Activated naive CD4-positive, alpha-beta T cell treated with anti-CD3 and anti-CD28 coated beads, Interleukin-2, amount 50 U/mL, for 72 hours (primary cell): ENCODE data around the gene SHTN1. TPM values are rescaled to one million over a fixed set of nuclear protein-coding genes. Genes with fewer than 3 reads are reported as not detected.

Experiments
- ATAC-seq, 2 donors: fragments of 150-1000 bp; cut with Tn5 transposase; 2 replicates each; pipeline ENCODE4 v1.10.0; 2021; ENCODE audit warnings: mild to moderate bottlenecking in 2 of 2, moderate library complexity in 2 of 2
- DNase-seq, 2 donors: peaks; one replicate each; pipeline ENCODE4 v3.0.0; 2021 to 2022; ENCODE audit warnings: low spot score in 2 of 2
- H3K27ac Mint-ChIP-seq, 2 donors: one replicate each; pipeline ENCODE4 v1.8.0; 2022; ENCODE audit warnings: mild to moderate bottlenecking in 2 of 2, mixed read lengths in 2 of 2
- H3K36me3 Mint-ChIP-seq, 2 donors: one replicate each; pipeline ENCODE4 v1.8.0; 2022; ENCODE audit warnings: mixed read lengths in 2 of 2
- H3K9me3 Mint-ChIP-seq, 2 donors: one replicate each; pipeline ENCODE4 v1.8.0; 2022; ENCODE audit warnings: mixed read lengths in 2 of 2
- total RNA-seq, 2 donors: library from RNA; stranded (reverse); gene quantifications; one replicate each; pipeline ENCODE4 v1.2.3, GENCODE V29; 2022

SHTN1 gene
- total RNA-seq, 2 donors from 2014 or later, result 0.39 TPM; not detected in 1

DNA sequence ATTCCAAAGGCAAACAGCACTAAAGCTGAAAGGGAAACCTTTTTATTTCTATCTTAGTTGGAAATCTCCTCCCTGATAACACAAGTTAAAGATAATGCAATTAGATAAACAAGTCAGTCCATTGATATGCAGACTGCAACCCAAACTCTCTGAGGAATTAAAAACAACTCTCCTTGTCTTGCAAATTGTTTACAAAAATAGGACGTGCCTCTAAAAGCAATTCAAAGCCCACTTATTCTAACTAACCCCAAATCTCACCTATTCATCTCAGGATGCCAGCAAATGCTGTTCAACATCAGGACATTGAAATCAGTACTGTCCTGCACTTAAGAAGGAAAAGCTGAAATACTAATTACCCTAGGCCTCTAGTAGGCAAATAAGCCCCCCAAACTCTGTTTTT, 12.8 kb downstream of the SHTN1 start:
- DNase-seq (no peak), ATAC-seq (no peak)
- H3K27ac Mint-ChIP-seq, result no peak overlapping the region
- H3K9me3 Mint-ChIP-seq, result no peaks in the 10 kb centered on the region
- H3K36me3 Mint-ChIP-seq, result no peaks in the 10 kb centered on the region

DNA sequence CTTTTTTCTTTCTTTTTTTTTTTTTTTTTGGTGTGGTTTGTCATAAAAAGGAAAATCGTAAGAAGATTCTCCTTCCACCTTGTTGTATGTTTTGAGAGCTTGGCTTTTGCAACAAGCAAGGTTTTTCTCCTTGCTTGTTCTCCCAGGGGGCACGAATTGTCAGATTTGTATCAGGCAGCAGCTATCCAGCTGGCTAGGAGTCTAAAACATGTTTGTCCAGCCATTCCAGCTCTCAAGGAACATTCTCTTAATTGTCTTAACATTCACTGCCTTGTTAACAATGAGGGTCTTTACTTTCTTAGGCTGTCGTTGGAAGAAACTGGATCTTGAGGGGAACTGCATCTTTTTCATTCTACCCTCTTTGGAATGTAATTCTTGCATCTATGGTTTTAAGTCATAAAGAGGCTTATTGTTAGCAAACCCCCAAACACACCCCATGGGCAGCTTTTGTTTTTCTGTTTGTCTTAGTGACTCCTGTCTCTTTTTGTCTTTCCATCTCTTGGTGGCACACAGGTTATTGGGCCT, 14.6 kb downstream of the SHTN1 start:
- H3K9me3 Mint-ChIP-seq, result no peaks in the 10 kb centered on the region
- no peak overlapping the region for H3K27ac Mint-ChIP-seq

DNA sequence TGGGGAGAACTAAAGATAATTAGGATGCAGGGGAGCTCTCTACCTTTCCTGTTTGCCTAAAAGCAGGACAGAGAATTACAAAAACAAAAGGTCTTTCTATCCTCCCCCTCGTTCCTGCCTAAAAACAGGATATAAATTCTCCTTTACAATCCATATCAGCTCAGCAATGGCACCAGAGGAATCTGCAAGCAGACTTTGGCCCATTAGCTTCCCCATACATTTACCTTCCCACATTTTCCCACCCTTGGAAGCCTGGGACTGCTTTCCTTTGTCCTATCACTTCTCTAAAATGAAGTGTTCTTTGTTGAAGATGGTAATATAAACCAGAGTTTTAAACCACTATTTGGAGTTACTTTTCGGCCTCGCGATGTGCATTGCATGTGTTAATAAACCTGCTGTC, 15.5 kb downstream of the SHTN1 start:
- no peak overlapping the region for H3K27ac Mint-ChIP-seq
- no peak for DNase-seq
- ATAC-seq, result no peak
- no peaks in the 10 kb centered on the region for H3K36me3 Mint-ChIP-seq
- H3K9me3 Mint-ChIP-seq, result peaks cover 0 to 5% of the 10 kb centered on the region in 2 donors

More for the DNA sequence above, 14.6 kb downstream of the SHTN1 start:
- H3K36me3 Mint-ChIP-seq, result no peaks in the 10 kb centered on the region
- DNase-seq (no peak), ATAC-seq (no peak)

DNA sequence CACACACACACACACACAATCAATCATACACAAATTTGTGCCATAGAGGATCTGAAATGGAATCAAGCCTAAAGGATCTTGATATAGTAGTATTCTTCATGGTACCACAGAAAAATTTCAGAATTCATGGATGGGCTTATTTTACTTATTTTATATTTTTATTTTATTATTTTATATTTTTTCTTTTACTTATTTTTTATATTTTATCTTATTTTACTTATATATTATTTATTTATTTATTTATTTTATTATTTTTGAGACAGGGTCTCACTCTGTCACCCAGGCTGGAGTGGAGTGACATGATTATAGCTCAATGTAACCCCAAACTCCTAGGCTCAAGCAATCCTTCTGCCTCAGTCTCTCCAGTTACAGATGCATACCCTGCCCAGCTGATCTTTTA, 16.7 kb downstream of the SHTN1 start:
- Mint-ChIP-seq H3K36me3 (no peaks in the 10 kb centered on the region), H3K27ac (no peak overlapping the region), H3K9me3 (peaks cover 0 to 6% of the 10 kb centered on the region in 2 donors)
- no peak for ATAC-seq
- no peak for DNase-seq

DNA sequence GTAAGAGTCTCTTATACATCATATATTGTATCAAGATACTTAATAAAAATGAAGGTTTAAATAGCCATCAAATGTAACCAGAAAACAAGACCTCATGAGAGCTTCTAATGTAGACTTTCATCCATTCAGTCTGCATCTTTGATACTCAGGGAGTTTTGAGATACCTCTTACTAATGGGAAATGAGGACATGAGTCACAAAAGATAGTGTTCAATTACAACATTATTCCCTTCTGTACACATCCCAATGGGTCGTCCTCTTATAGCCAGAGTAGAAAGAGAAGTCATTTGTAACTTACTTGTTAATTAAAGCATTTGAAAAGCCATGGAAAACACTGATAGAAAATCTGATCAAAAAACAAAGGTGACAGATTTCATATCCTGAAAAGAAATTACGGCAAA, 19.4 kb downstream of the SHTN1 start:
- Mint-ChIP-seq H3K9me3 (peaks cover 0 to 6% of the 10 kb centered on the region in 2 donors), H3K36me3 (no peaks in the 10 kb centered on the region), H3K27ac (no peak overlapping the region)
- DNase-seq (no peak), ATAC-seq (no peak)

DNA sequence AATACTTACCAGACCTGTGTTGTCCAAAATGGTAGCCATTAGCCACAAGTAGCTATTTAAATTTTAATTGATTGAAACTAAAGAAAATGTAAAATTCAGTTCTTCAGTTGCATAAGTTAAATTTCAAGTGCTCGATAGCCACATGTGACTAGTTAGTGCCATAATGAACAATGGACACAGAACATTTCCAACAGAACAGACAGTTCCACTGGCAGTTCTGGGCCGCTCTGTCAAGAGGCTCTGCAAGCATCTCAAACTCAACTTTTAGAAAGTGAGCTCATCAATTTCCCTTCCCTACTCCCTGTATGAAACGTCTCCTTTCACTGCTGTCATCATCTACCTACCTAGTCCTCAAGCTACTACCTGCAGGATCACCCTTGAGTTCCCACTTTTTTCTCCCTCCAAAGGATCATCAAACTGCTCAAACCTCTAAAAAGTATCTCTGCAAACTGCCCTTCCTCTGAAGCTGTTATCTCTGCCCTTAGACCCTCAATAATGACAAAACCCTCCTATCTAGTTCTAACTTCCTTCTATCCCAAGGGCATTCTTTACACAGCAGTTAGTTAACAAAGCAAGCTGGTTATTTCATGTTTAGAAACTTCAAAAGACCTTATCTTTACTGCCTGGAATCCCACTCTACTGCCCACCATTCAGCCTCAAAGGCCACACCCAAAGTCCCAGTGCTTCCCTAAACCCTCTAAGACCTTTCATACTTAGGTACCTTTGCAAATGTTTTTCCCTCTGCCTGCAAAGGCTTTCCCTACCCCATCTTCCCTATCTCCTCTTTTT, 20.6 kb downstream of the SHTN1 start:
- Mint-ChIP-seq H3K27ac (no peak overlapping the region), H3K36me3 (no peaks in the 10 kb centered on the region), H3K9me3 (peaks cover 0 to 6% of the 10 kb centered on the region in 2 donors)
- no peak for ATAC-seq
- no peak for DNase-seq

DNA sequence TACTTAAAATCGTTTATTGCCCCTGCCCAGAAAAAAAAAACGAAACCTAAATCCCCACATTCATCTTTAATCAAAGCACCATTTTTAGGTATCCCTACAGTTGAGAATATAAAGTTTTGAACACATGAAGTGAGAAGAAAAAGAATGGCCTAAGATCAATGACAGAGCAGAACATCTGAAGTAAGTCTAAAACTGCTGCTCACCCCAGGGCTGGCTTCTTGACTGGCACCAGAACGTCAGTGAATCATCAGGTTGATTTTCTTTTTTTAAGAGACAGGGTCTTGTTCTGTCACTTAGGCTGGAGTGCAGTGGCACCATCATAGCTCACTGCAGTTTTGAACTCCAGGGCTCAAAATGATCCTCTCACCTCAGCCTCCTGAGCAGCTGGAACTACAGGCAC, 24.9 kb downstream of the SHTN1 start:
- peaks cover 0 to 6% of the 10 kb centered on the region in 2 donors for H3K9me3 Mint-ChIP-seq
- ATAC-seq, result no peak
- H3K27ac Mint-ChIP-seq, result no peak overlapping the region
- no peaks in the 10 kb centered on the region for H3K36me3 Mint-ChIP-seq
- no peak for DNase-seq

DNA sequence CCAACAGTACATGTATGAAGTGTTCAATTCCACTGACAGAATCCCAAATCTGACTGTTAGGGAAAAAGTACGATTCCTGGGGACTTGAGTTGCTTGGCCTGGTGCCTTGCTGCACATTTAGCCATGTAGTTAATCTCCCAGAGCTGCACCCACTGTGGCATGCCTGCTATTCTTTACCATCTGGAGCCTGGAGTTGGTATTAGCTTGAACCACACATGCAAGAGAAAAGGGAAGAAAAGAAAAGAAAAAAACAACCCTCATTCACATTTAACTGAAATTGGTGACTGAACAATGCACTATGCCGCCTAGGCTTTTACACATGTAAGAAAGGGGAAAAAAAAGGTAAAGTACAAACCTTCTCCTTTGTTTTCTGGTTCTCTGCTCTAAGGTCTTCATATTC, 26.1 kb downstream of the SHTN1 start:
- no peak for DNase-seq
- ATAC-seq, result no peak
- H3K9me3 Mint-ChIP-seq, result no peaks in the 10 kb centered on the region
- H3K36me3 Mint-ChIP-seq, result no peaks in the 10 kb centered on the region
- H3K27ac Mint-ChIP-seq, result no peak overlapping the region

DNA sequence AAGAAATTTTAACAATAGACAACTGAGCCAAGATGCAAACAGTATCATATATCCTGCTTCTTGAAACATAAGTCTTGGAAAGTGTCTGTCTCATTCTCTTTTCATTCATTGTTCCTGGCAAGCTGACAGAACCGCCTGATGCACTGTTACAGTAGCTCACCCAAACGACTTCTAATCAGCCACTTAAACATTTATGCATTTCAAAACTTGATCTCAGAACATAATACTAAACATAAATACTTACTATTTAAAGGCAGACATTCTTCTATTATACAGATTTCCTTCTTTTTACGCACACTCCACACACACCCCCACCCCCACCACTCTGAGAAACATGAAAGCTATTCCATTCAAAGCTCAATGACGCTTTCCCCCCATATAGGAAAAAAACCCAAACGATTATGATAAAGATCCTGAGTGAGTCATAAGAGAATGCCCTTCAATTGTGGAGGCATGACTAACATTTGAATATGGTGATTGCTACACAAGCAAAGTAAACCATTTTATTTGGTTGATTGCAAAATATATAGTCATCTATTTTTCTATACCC, 30.5 kb downstream of the SHTN1 start:
- ATAC-seq (no peak), DNase-seq (no peak)
- Mint-ChIP-seq H3K27ac (no peak overlapping the region), H3K9me3 (no peaks in the 10 kb centered on the region), H3K36me3 (no peaks in the 10 kb centered on the region)

DNA sequence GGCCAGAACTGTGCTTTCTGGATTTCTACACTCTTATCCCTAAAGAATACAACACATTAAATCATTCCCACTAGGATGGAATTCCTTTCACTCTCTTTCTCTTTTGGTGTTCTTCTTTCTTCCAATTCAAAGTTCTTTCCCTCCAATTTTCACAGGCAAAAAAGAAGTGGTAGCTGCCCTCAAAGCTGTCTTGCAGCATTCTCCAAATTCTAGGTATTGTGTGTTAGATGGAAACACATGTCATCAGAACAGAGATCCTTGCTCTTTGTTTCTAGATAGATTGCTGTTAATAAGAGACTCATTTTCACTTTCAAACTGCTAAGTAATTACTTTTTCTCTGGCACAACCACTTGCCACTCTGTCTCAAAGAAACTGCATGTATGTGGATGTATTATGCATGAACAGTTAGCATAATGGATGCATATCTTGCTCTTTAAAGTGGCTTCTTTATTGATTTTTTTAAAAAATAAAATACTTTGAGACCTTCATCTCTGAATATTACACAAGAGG, 31.0 kb downstream of the SHTN1 start:
- H3K36me3 Mint-ChIP-seq, result no peaks in the 10 kb centered on the region
- DNase-seq (no peak), ATAC-seq (no peak)
- no peaks in the 10 kb centered on the region for H3K9me3 Mint-ChIP-seq
- no peak overlapping the region for H3K27ac Mint-ChIP-seq

DNA sequence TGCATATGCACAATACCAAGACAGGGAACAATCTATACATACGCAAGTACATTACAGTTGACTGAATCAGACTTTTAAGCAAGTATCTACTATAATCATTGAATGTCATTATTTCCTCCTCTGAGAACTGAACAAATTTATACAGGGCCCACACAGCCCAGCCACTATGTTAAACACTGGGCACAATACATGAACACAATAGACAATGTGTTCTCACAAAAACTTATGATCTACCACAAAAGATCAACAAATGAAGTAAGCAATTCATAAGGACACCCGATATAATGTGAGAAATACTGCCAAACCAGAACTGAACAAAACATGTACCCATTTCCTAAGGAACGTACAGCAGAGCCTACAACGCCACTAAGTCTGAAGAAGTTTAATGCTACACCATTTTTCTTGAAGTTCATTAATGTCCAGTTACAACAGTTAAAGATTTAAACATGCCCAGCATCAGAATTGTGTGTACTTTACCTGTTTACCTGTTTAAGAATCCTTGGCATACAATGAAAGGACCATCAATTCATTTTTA, 31.5 kb downstream of the SHTN1 start:
- no peaks in the 10 kb centered on the region for H3K9me3 Mint-ChIP-seq
- DNase-seq (no peak), ATAC-seq (no peak)
- no peak overlapping the region for H3K27ac Mint-ChIP-seq
- no peaks in the 10 kb centered on the region for H3K36me3 Mint-ChIP-seq

DNA sequence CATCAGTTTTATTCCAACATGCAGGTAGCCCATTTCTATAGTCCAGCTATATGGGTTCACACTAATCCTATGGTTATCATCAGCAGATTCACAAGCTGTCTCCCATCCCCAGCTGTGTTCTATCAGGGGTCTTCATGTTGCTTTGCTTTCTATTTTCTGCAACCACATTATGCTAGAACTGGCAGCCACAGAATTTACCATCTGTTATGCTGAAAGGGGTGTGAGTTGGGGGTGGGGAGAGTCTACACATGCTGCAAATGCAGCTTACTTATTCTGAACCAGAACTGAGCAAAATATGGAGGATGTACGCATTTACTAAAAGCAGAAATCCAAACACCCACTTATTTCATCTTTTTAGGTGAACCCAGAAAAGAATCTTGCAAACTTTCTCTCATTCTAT, 32.9 kb downstream of the SHTN1 start:
- no peak for ATAC-seq
- Mint-ChIP-seq H3K36me3 (no peaks in the 10 kb centered on the region), H3K27ac (no peak overlapping the region), H3K9me3 (no peaks in the 10 kb centered on the region)
- DNase-seq, result no peak

DNA sequence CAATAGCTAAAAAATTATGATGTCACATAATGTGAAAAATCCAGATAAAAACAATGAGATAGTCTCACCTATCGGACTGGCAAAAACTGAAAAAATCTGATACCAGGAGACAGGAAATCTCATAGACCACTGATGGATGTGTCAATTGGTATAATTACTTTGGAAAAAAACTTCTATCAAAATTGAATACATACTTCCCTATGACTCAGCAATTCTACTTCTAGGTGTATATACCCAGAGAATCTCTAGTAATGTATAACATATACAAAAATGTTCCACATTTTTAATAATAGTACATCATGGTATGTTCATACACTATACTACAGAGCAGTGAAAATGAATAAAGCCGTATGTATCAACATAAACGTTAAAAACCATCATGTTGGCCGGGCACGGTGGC, 34.9 kb downstream of the SHTN1 start:
- ATAC-seq (no peak), DNase-seq (no peak)
- no peaks in the 10 kb centered on the region for H3K36me3 Mint-ChIP-seq
- no peaks in the 10 kb centered on the region for H3K9me3 Mint-ChIP-seq
- H3K27ac Mint-ChIP-seq, result no peak overlapping the region

DNA sequence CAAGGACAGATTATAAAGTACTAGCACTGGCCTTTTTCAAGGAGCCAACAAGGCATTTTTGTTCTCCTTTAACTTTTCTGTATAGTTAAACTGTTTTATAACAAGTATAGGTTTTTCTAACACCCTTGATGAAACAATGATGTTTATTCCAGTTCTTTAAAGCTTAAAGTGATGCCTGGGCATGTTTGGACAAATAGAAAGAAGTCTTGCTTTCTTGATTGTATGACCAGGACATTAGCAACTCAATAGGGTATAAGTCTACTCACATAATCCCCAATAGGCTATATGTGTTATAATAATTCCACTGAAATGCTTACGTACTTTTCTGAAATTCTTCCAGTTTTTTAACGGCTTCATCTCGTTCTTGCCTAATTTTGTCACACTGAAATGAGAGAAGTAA, 36.7 kb downstream of the SHTN1 start:
- DNase-seq, result no peak
- H3K36me3 Mint-ChIP-seq, result no peaks in the 10 kb centered on the region
- no peak for ATAC-seq
- H3K9me3 Mint-ChIP-seq, result no peaks in the 10 kb centered on the region
- no peak overlapping the region for H3K27ac Mint-ChIP-seq

DNA sequence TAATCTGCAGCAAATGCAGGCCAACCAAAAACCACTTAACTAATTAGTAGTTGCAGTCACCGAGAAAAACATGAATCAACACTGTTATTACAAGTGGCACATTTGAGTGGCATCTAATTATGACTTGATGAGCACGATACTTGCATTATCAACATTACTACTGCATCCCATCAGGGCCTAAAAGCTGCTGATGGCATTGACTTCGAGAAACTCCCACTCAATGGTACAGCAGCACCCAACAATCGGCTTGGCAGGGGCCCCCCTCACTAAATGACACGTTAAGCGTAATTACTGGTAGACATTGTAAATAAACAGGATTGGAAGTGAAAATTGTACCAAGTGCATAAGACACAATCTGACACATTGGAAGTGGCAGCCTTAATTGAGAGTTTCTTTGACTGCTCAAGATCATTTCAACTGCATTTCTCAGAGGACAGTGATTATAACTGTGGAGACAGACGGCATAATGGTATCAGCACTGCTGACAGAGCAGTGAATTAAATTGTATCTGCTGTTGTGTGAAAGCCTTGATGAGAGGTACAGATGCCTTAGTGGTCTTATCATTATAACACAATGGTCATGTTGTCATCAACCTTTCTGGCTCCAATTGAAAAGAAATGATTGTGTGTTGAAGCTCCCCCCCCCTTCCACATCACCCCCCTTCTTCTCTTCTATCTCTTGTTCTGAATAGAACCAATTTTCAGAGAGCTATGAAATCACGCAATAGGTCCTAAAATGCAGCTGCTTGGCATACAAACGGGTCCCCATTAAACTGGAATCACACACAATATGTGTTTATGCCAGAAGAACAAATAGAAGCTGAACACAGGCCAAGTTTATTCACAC, 43.4 kb downstream of the SHTN1 start:
- ATAC-seq (no peak), DNase-seq (no peak)
- H3K9me3 Mint-ChIP-seq, result no peaks in the 10 kb centered on the region
- H3K36me3 Mint-ChIP-seq, result no peaks in the 10 kb centered on the region
- no peak overlapping the region for H3K27ac Mint-ChIP-seq

DNA sequence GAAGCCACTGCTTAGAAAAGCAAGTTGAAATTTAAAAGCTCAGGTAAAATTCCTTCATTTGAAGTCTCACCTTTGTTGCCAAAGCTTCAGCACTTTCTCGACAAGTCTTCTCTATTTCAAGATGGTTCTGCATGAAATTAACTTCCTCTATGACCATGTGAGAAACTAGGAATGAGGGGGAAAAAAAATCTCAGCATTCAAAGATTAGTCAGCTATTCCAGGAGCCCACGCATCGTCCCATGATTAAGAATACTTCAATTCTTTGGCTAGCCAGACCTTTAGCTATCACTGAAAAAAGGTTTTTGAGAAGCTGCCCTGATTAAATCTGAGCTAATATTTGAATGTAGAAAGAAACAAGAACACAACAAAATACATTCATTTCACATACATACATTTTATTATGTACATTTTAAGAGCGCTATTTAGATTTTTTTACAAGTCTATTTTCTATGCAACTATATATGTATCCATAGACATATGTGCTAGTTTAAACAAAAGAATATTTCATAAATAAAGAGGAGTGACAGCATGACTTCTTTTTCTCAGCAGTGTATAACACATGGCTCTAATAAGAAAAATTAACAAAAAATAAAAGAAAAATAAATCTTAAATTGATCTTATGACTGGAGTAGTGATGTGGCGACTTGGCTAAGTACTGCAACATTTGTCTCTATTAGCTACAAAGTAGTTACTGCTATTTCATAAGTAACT, 44.8 kb downstream of the SHTN1 start:
- ATAC-seq (no peak), DNase-seq (no peak)
- no peak overlapping the region for H3K27ac Mint-ChIP-seq
- H3K36me3 Mint-ChIP-seq, result no peaks in the 10 kb centered on the region
- no peaks in the 10 kb centered on the region for H3K9me3 Mint-ChIP-seq
